ENCODE data around the gene AKIRIN2. TPM values are rescaled to one million over a fixed set of nuclear protein-coding genes. Genes with fewer than 3 reads are reported as not detected.

Gene AKIRIN2
- total and polyA plus RNA-seq, 2 experiments from 2014 or later = 66.7 to 82.6 TPM

DNA sequence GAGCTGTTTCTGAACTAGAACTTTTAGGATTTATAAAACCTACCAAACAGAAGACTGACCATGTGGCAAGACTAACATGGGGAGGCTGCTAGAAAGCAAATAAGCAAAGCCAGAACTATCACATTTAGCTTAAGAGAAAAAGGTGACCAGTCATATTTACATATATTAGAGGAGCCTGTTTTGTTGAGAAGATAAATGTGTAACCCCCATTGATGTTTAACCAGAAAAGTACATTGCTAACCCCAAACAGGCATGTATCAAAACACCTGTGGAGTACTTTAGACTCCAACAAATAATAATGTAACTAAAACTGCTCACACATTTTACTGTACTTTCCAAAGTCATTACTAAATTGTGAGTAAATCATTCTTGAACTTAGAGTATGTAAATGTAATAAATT is 35.0 kb downstream of the AKIRIN2 start:
- Histone ChIP-seq H3K4me3 (no peak overlapping the region), H3K27me3 (no peaks in the 10 kb centered on the region), H3K36me3 (peaks cover 4% of the 10 kb centered on the region), H3K27ac (peak overlapping the region; percentile 29), H3K4me1 (ENCODE audit: low read depth) (peaks cover 25% of the 10 kb centered on the region), H3K9me3 (ENCODE audit: low read depth) (no peaks in the 10 kb centered on the region)
- no peak for DNase-seq (ENCODE audit: low read depth in 1 of 2, low spot score in 1 of 2)
- TF ChIP-seq, protein P1, sequence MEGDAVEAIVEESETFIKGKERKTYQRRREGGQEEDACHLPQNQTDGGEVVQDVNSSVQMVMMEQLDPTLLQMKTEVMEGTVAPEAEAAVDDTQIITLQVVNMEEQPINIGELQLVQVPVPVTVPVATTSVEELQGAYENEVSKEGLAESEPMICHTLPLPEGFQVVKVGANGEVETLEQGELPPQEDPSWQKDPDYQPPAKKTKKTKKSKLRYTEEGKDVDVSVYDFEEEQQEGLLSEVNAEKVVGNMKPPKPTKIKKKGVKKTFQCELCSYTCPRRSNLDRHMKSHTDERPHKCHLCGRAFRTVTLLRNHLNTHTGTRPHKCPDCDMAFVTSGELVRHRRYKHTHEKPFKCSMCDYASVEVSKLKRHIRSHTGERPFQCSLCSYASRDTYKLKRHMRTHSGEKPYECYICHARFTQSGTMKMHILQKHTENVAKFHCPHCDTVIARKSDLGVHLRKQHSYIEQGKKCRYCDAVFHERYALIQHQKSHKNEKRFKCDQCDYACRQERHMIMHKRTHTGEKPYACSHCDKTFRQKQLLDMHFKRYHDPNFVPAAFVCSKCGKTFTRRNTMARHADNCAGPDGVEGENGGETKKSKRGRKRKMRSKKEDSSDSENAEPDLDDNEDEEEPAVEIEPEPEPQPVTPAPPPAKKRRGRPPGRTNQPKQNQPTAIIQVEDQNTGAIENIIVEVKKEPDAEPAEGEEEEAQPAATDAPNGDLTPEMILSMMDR (IDR thresholded peaks at IDR 0.05; ENCODE audit: low read depth, low read length) = no peak

- TF ChIP-seq, protein P1 (IDR thresholded peaks at IDR 0.05; ENCODE audit: low read depth, low read length) = no peak
- no peak for DNase-seq (ENCODE audit: low read depth in 1 of 2, low spot score in 1 of 2)
- H3K4me1 ChIP-seq (ENCODE audit: low read depth) = peaks cover 15% of the 10 kb centered on the region
- peak overlapping the region; percentile 15 for H3K27ac ChIP-seq
- H3K27me3 ChIP-seq = no peaks in the 10 kb centered on the region
- H3K36me3 ChIP-seq = peaks cover 4% of the 10 kb centered on the region
- H3K4me3 ChIP-seq = no peak overlapping the region
- H3K9me3 ChIP-seq (ENCODE audit: low read depth) = no peaks in the 10 kb centered on the region
Observed at GRCh38 chr6:87664921-87665485, 37.0 kb downstream of the AKIRIN2 start.

GRCh38 chr6:87663434-87663833 is 38.6 kb downstream of the AKIRIN2 start:
- peaks cover 4% of the 10 kb centered on the region for H3K36me3 ChIP-seq
- TF ChIP-seq, protein P1 (IDR thresholded peaks at IDR 0.05; ENCODE audit: low read depth, low read length) = no peak
- H3K27ac ChIP-seq = peak overlapping the region; percentile 85

DNA sequence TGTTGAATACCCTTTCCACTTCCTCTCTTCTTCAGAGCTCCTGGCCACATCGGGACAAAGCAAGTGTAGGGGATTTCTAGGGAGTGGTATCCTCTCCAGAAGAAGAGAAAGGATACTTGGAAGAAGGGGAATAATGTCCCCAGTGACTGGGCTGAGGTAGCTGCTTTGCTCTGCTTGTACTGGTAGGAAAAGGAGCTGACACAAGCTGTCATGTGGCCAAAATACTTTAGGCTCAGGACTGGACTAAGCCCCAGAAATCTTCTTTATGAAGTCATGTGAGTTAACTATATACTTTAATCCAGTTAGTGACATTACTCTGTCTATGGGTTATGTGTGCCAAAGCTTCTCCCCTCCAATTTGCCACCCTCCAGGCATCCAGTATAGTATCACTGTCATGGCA is 40.5 kb downstream of the AKIRIN2 start:
- peak in 1 of 2 donors; percentile 29 for DNase-seq (ENCODE audit: low read depth in 1 of 2, low spot score in 1 of 2)
- Histone ChIP-seq H3K27ac (no peak overlapping the region), H3K4me3 (no peak overlapping the region), H3K27me3 (no peaks in the 10 kb centered on the region), H3K36me3 (peaks cover 3% of the 10 kb centered on the region), H3K9me3 (ENCODE audit: low read depth) (no peaks in the 10 kb centered on the region), H3K4me1 (ENCODE audit: low read depth) (peaks cover 25% of the 10 kb centered on the region)
- TF ChIP-seq, protein P1 (IDR thresholded peaks at IDR 0.05; ENCODE audit: low read depth, low read length) = no peak

More at GRCh38 chr6:87663434-87663833, 38.6 kb downstream of the AKIRIN2 start:
- DNase-seq (ENCODE audit: low read depth in 1 of 2, low spot score in 1 of 2) = peak in 1 of 2 donors; percentile 55
- Histone ChIP-seq H3K9me3 (ENCODE audit: low read depth) (no peaks in the 10 kb centered on the region), H3K4me1 (ENCODE audit: low read depth) (peaks cover 20% of the 10 kb centered on the region), H3K4me3 (no peak overlapping the region), H3K27me3 (no peaks in the 10 kb centered on the region)

GRCh38 chr6:87661016-87661415 is 41.0 kb downstream of the AKIRIN2 start:
- Histone ChIP-seq H3K36me3 (peaks cover 3% of the 10 kb centered on the region), H3K27me3 (no peaks in the 10 kb centered on the region), H3K4me3 (no peak overlapping the region), H3K27ac (no peak overlapping the region), H3K4me1 (ENCODE audit: low read depth) (peaks cover 25% of the 10 kb centered on the region), H3K9me3 (ENCODE audit: low read depth) (no peaks in the 10 kb centered on the region)
- TF ChIP-seq, protein P1 (IDR thresholded peaks at IDR 0.05; ENCODE audit: low read depth, low read length) = no peak
- DNase-seq (ENCODE audit: low read depth in 1 of 2, low spot score in 1 of 2) = peak in 1 of 2 donors; percentile 59

Data from cardiac muscle cell (in vitro differentiated cells and primary cell).